22Rv1 (cell line): ENCODE measurements around the gene C10orf71.

Source experiments
- H3K27ac ChIP-seq: fragments of 450-650 bp; 2 replicates; pipeline ENCODE4 v1.5.1; 2017
- CTCF ChIP-seq: fragments of 450-650 bp; IDR thresholded peaks from 2 replicates; pipeline ENCODE4 v1.5.1; 2017; ENCODE audit warnings: mild to moderate bottlenecking
- ZFX ChIP-seq: fragments of 450-650 bp; IDR thresholded peaks from 2 replicates; pipeline ENCODE4 v1.6.1; 2017; ENCODE audit warnings: antibody characterized with exemption, borderline replicate concordance

Gene C10orf71

GRCh38 chr10:49268185-49268584, 30.8 kb upstream of the C10orf71 start:
- TF ChIP-seq CTCF, result no peak
- TF ChIP-seq ZFX, result no peak
- H3K27ac ChIP-seq, result no peak overlapping the region

- no peak for TF ChIP-seq ZFX
- no peak for TF ChIP-seq CTCF
- no peak overlapping the region for H3K27ac ChIP-seq
Measured at GRCh38 chr10:49269523-49269922, 29.4 kb upstream of the C10orf71 start.

GRCh38 chr10:49270565-49270964, 28.4 kb upstream of the C10orf71 start:
- no peak overlapping the region for H3K27ac ChIP-seq
- no peak for TF ChIP-seq CTCF
- no peak for TF ChIP-seq ZFX

- H3K27ac ChIP-seq, result no peak overlapping the region
- TF ChIP-seq ZFX (no peak), CTCF (no peak)
Measured at GRCh38 chr10:49271346-49271745, 27.6 kb upstream of the C10orf71 start.

GRCh38 chr10:49272251-49273081, 26.5 kb upstream of the C10orf71 start:
- no peak overlapping the region for H3K27ac ChIP-seq
- TF ChIP-seq ZFX, result no peak
- no peak for TF ChIP-seq CTCF

GRCh38 chr10:49273082-49273465, 25.9 kb upstream of the C10orf71 start:
- TF ChIP-seq CTCF (no peak), ZFX (no peak)
- no peak overlapping the region for H3K27ac ChIP-seq

- H3K27ac ChIP-seq, result no peak overlapping the region
- no peak for TF ChIP-seq CTCF
- TF ChIP-seq ZFX, result no peak
Measured at GRCh38 chr10:49273626-49274025, 25.3 kb upstream of the C10orf71 start.
